ENCODE results near the gene TRPM4.

The TRPM4 gene

DNA sequence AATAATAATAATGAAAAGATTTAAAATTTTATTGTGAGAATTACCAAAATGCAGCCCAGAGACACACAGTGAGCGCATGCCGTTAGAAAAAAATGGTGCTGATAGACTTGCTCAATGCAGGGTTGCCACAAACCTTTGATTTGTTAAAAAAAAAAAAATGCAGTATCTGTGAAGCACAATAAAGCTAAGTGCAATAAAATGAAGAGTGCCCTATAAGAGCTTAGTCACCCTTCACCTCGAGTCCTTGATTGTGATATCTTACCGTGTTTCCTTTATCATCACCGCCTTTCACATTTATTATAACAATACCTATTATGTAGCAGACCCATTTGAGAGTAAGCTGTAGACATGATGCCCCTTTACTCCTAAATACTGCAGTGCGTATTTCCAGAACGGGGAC is 84.2 kb downstream of the TRPM4 start:
- DNase-seq = no peak

GRCh38 chr19:49243129-49243528 is 85.5 kb downstream of the TRPM4 start:
- DNase-seq = no peak

- DNase-seq = no peak
Observed at GRCh38 chr19:49243726-49244125, 86.1 kb downstream of the TRPM4 start.

- DNase-seq = no peak
Observed at GRCh38 chr19:49244256-49244655, 86.7 kb downstream of the TRPM4 start.

- no peak for DNase-seq
Observed at GRCh38 chr19:49247676-49248075, 90.1 kb downstream of the TRPM4 start.

- no peak for DNase-seq
Observed at GRCh38 chr19:49249933-49250332, 92.3 kb downstream of the TRPM4 start.

DNA sequence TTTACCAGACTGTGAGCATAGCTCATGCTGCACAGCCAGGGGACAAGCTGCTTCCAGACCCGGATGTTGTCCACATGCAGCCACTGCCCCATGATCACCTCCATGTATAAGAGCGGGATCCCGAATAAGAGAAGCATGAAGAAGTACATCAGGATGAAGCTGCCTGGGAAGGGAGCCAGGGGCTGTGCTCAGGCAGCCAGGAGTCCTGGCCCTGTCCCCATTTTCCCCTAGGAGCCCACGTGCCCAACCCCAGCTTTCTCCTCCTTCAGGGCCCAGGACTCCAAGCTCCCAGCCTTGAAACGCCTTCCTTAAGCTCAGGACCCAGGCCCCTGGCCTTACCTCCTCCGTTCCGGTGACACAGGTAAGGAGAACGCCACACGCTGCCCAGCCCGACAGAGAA is 98.1 kb downstream of the TRPM4 start:
- no peak for DNase-seq

GRCh38 chr19:49256691-49257090 is 99.1 kb downstream of the TRPM4 start:
- DNase-seq = no peak

Data from stimulated activated CD4-positive, alpha-beta T cell treated with anti-CD3 and anti-CD28 coated beads, Interleukin-4, amount 100 ng/mL, for 4 hours (primary cell).